Upper lobe of right lung (tissue), 1 donor: ENCODE data around the gene SQOR. TPM values are rescaled to one million over a fixed set of nuclear protein-coding genes. Genes with fewer than 3 reads are reported as not detected.

ENCODE experiments used
- ATAC-seq: fragments of 200-7000 bp; cut with Tn5 transposase; one replicate; pipeline ENCODE4 v1.9.1; 2020; ENCODE audit warnings: mild to moderate bottlenecking, moderate library complexity
- DNase-seq: peaks from one replicate; pipeline ENCODE4 v3.0.0-alpha.2; 2020
- H3K27ac ChIP-seq: fragments of 200-600 bp; one replicate; pipeline ENCODE4 v1.8.0; 2022
- H3K27me3 ChIP-seq: fragments of 200-600 bp; one replicate; pipeline ENCODE4 v1.8.0; 2022; ENCODE audit warnings: mild to moderate bottlenecking
- H3K36me3 ChIP-seq: fragments of 200-600 bp; one replicate; pipeline ENCODE4 v1.8.0; 2022
- H3K4me1 ChIP-seq: fragments of 200-600 bp; one replicate; pipeline ENCODE4 v1.8.0; 2022
- H3K4me3 ChIP-seq: fragments of 200-600 bp; one replicate; pipeline ENCODE4 v1.8.0; 2022; ENCODE audit warnings: mild to moderate bottlenecking
- H3K9me3 ChIP-seq: fragments of 200-600 bp; one replicate; pipeline ENCODE4 v1.8.0; 2022
- CTCF ChIP-seq: fragments of 200-600 bp; IDR thresholded peaks from one replicate; pipeline ENCODE4 v1.8.0; 2022; ENCODE audit warnings: antibody characterized with exemption
- intact Hi-C: fragments of 100-400 bp; cut with DNase I; formaldehyde crosslinking; loops from one replicate; pipeline ENCODE4 v1.11.0; 2022
- total RNA-seq: library from RNA; stranded (reverse); fragmentation: NEBNext Ultra II Directional; extraction: Animal tissue kit (Norgen Biotek cat#: 25700); gene quantifications from one replicate; pipeline ENCODE4 v1.2.1, GENCODE V29; 2021
- donor health status: DM: no; HTN: yes; CAD: no; lungs with severe emphysema.

The SQOR gene
- total RNA-seq, 1 donor from 2014 or later = 103 TPM

GRCh38 chr15:45670091-45670490, 35.3 kb downstream of the SQOR start:
- no peak for TF ChIP-seq CTCF
- Histone ChIP-seq H3K9me3 (no peaks in the 10 kb centered on the region), H3K4me3 (no peak overlapping the region), H3K36me3 (peaks cover 70% of the 10 kb centered on the region), H3K27me3 (no peaks in the 10 kb centered on the region), H3K4me1 (peaks cover 21% of the 10 kb centered on the region), H3K27ac (no peak overlapping the region)
- DNase-seq (no peak), ATAC-seq (no peak)
- intact Hi-C loops = no loop called here

- Histone ChIP-seq H3K9me3 (no peaks in the 10 kb centered on the region), H3K27ac (no peak overlapping the region), H3K4me1 (peaks cover 21% of the 10 kb centered on the region), H3K27me3 (no peaks in the 10 kb centered on the region), H3K4me3 (no peak overlapping the region), H3K36me3 (peaks cover 73% of the 10 kb centered on the region)
- DNase-seq (no peak), ATAC-seq (no peak)
- intact Hi-C loops = no loop called here
- no peak for TF ChIP-seq CTCF
Observed at GRCh38 chr15:45670511-45670910, 35.7 kb downstream of the SQOR start.

GRCh38 chr15:45674677-45675076, 39.8 kb downstream of the SQOR start:
- no peak for DNase-seq

GRCh38 chr15:45677797-45678196, 43.0 kb downstream of the SQOR start:
- ATAC-seq (no peak), DNase-seq (no peak)
- H3K4me1 ChIP-seq = no peaks in the 10 kb centered on the region
- no peaks in the 10 kb centered on the region for H3K9me3 ChIP-seq
- no peak overlapping the region for H3K27ac ChIP-seq
- H3K36me3 ChIP-seq = peaks cover 100% of the 10 kb centered on the region
- intact Hi-C loops = no loop called here
- TF ChIP-seq CTCF = no peak
- H3K27me3 ChIP-seq = no peaks in the 10 kb centered on the region
- H3K4me3 ChIP-seq = no peak overlapping the region

More at GRCh38 chr15:45674677-45675076, 39.8 kb downstream of the SQOR start:
- no peak for TF ChIP-seq CTCF
- Histone ChIP-seq H3K9me3 (no peaks in the 10 kb centered on the region), H3K27ac (no peak overlapping the region), H3K36me3 (peaks cover 100% of the 10 kb centered on the region), H3K4me1 (peaks cover 4% of the 10 kb centered on the region), H3K4me3 (no peak overlapping the region), H3K27me3 (no peaks in the 10 kb centered on the region)
- no peak for ATAC-seq
- intact Hi-C loops = no loop called here

- no peaks in the 10 kb centered on the region for H3K4me1 ChIP-seq
- no peaks in the 10 kb centered on the region for H3K27me3 ChIP-seq
- no peak for ATAC-seq
- intact Hi-C loops = no loop called here
- no peak for TF ChIP-seq CTCF
- H3K36me3 ChIP-seq = peaks cover 100% of the 10 kb centered on the region
- no peak overlapping the region for H3K27ac ChIP-seq
- no peak for DNase-seq
- H3K9me3 ChIP-seq = no peaks in the 10 kb centered on the region
- no peak overlapping the region for H3K4me3 ChIP-seq
Observed at GRCh38 chr15:45678459-45679178, 43.8 kb downstream of the SQOR start.
